ENCODE measurements around the gene SLC25A42.

DNA sequence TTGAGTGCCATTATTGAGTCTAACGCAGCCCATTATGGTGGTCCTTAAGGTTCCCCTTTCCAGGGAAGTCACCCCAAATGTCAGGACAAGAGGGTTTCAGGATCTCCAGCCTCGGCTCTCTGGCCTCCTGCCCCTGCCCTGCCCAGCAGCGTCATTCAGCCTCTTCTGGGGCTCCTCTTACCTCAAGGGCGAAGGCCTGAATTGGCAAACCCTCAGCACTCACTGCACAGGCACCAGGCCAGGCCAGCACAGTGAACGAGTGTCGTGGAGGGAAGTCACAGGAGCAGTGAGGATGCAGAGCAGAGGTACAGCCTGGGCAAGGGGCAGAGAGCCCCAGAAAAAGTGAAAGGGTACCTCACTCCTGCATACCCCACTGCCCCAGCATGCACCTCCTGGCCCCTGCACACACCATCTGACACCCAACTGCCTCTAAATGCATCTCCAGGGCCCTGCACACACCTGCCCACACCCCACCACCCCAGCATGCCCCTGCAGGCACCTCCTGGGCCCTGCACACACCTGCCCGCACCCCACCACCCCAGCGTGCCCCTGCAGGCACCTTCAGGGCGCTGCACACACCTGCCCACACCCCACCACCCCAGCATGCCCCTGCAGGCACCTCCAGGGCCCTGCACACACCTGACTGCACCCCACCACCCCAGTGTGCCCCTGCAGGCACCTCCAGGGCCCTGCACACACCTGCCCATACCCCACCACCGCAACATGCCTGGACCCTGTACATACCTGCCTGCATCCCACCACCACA lies 19.8 kb downstream of the SLC25A42 start:
- TF ChIP-seq POLR2AphosphoS5 (IDR thresholded peaks at IDR 0.05; ENCODE audit: low read depth, low read length), result no peak
- no peak for TF ChIP-seq POLR2A (IDR thresholded peaks at IDR 0.05; ENCODE audit: low read depth, low read length)
- TF ChIP-seq TAF1 (IDR thresholded peaks at IDR 0.05; ENCODE audit: borderline replicate concordance, low read depth, low read length), result no peak

All from GM12892 (cell line).